ENCODE data around the gene CYP26B1. TPM values are rescaled to one million over a fixed set of nuclear protein-coding genes. Genes with fewer than 3 reads are reported as not detected.

Gene CYP26B1
- polyA plus RNA-seq, 4 donors = 14.0 to 17.5 (median 15.7) TPM

DNA sequence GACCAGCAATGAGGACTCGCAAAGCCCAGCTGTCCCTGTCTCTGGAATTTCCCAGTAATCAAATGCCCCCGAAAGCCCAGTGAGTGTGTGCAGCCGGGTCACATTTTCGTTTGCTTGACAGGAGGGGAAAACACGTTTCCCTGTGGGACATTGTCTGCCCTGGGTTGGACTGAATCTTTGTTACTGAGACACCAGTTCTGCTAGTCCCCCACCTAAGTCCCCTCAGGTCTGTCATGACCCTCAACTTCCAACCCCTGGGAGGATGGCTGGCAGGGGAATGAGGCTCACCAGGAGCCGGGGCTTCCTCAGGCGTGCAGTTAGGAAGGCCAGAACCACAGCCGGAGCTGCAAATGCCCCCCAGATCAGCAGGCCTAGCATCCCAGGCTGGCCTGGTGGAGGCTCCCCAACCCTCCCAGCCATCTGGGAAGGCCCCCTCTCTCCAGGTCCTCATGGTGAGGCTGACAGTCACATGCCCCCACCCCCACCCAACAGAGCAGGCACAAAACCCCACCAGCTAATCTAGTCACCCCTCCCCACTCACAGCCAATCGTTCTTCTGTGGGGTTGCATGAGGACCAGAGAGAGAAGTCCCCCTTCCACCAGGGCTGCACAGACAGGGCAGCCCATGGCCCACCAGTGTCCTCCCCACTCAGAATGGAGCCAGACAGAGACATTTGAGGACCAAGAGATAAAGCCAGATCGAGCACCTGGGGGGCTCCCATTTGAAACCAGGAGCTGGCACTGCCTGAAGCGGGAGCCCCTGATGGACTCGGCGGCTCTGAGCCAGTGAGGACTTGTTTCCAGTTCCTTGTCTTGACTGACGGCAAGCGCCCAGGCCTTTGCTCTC, 33.6 kb downstream of the CYP26B1 start:
- no peak for DNase-seq (ENCODE audit: low read depth in 4 of 4, low spot score in 3 of 4)

DNA sequence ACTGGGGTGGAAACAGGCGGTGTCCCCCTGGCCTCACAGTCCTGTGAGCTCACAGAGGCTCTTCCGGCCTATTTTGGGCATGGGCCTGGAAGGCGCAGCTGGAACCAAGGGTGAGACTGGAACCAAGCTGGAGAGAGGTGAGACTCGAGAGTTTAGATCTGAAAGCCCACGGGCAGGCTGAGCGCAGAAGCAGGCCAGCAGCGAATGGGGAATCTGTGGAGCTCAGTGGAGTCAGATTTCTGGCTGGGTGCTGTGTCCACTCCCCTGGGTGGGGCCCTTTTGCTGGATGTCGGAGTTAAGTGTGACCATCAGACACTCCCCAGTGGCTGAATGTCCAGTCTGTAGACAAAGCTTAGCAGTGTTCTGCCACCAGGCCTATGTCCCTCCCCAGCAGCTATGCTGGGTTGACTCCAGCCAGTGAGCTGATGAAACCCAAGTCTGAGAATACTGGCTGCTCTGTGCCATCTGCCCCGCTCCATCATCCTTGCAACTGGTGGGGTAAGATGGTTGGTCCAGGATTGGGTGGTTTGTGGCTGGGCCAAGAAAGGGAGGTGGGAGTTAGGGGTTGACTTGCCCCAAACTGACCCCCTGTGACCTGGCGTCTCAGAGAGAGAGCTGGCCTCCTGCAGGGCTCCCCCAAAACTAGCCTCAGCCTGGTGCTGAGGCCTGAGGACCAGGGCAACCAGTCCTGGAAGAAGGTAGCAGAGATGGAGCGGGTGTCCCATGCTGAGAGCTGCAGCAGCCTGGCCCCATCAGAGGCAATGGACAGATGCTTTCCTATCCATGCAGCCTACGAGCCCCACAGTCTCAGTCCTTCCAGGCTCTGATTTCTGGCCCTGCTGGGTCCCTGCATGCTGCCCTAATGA, 34.4 kb downstream of the CYP26B1 start:
- no peak for DNase-seq (ENCODE audit: low read depth in 4 of 4, low spot score in 3 of 4)

DNA sequence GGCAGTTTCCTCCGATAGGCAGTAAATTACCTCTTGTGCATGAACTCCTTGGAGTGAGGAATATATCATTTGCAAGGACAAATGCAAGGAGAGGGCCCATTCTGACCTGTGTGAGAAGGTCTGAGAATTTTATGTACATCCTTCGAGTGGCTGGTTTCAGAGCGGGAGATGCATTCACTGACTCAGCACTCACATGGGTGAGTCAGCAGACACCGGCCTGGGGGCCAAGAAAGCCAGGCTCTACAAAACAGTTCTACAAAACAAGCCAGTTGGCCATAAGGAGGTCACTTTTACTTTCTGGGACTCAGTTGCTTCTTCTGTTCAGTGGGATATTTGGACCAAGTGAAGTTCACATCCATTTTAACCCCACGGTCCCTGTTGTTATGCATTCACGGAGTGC, 35.3 kb downstream of the CYP26B1 start:
- no peak for DNase-seq (ENCODE audit: low read depth in 4 of 4, low spot score in 3 of 4)

DNA sequence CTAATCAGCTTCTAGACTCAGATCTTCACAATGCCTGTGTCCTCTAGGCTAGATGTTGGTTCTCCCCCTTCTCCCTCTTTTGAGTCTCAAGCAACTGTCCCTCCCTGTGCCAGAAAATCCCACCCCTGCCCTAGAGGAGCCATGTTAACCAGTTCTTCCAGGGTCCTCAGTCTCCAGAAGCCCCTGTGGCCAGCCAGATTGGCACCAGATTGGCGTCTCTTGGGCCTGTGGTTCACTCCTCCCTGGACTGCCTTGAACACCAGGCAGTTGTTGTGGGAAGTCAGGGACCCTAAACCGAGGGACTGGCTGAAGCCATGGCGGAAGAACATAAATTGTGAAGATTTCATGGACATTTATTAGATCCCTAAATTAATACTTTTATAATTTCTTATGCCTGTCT, 36.6 kb downstream of the CYP26B1 start:
- no peak for DNase-seq (ENCODE audit: low read depth in 4 of 4, low spot score in 3 of 4)

DNA sequence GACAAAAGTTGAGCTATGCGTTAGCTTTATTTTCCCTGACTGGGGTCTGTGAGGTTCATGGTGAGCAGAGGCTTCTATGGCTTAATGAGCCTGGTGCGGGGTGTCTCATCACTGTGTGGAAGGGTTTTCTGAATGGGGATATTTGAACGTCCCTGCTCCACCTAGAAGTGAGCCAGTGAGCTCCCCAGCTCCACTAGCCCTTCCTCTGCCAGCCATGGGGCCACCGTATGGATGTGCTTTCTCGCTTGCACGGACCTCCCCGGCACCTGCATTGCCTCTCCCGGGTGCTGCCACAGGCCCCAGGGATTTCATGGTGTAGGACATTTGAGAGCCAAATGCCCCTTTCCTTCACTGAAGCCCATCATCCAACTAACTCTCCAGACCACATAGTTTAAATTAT, 37.8 kb downstream of the CYP26B1 start:
- DNase-seq (ENCODE audit: low read depth in 4 of 4, low spot score in 3 of 4) = no peak

DNA sequence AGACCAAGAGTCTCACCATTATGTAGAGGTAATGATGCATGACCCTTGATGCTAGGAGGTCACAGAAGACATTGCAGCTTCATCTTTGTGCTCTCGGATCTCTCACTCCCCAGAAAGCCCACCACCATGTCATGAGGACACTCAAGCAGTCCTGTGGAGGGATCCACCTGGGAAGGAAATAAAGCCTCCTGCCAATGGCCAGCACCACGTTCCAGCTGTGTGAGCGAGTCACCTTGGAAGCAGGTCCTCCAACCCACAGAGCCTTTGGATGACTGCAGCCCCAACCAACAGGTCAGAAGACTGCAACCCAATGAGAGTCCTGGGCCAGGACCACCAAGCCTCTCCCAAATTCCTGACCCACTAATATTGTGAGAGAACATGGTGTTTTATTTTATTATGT, 38.4 kb downstream of the CYP26B1 start:
- no peak for DNase-seq (ENCODE audit: low read depth in 4 of 4, low spot score in 3 of 4)

DNA sequence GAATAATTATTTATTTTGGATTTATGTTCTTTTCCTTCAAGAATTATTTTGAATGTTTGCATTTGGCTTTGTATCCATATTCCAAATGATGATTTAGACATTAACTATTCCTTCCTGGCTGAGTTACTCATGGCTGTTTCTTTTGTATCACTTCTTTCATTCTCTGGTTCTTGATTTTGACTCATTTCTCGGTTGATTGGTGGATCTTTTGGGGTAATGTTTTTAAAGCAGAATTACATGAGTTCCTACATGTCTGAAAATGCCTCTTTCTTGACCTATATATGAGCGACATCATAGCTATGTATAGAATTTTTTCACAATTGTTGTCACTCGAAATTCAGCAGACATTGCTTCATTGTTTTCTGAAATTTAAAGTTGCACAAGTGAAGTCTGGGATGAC, 39.5 kb downstream of the CYP26B1 start:
- no peak for DNase-seq (ENCODE audit: low read depth in 4 of 4, low spot score in 3 of 4)

DNA sequence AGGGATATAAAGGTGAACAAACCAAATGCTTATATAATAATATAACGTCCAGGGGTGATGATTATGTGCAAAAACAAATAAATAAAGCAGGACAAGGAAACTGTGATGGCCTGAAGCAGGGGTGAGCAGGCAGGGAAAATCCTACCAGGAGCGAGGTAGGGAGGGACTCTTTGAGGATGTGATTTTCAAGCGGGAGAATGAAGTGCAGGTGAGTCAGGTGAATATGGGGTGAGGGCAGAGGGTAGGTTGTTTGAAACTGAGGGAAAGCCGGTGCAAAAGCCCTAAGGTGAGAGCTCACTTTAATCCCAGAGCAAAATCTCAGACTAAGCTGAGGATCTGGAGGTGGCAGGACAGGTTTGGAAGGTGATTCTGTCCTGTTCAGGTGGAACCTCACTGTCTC, 40.7 kb downstream of the CYP26B1 start:
- no peak for DNase-seq (ENCODE audit: low read depth in 4 of 4, low spot score in 3 of 4)

DNA sequence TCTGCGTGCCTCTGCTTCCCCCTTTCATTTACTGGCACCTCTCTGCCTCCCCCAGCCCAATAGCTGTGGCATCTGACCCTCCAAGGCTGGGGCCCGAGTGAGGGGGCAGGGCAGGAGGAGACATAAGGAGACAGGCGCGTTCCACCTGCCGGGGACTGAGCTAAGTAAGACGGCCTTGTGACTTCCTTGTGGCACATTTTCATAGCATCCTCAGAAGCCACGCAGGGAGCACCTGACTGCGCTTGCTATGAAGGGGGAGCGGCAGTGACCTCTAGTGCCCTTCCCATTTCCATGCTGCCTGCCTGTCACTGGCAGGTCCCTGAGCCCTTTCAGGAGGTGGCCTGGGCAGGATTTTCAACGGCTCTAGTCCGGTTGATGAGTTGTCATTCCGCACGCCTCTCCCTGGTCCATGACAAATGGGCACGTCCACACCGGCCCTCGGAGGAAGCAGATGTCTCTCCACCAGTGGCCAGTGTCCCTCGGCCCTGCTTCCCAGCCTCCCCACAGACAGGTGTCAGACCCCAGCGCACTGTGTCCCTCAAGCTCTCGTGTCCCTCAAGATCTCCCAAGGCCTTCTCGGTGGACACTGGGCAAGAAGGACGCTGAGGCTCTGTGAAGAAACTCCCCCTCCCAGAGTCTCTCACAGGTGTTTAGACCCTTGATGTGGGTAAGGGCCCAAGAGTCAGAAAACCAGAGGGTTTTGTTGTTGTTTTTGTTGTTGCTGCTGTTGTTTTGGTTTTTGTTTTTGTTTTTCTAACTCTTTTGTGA, 42.7 kb downstream of the CYP26B1 start:
- DNase-seq (ENCODE audit: low read depth in 4 of 4, low spot score in 3 of 4) = no peak

DNA sequence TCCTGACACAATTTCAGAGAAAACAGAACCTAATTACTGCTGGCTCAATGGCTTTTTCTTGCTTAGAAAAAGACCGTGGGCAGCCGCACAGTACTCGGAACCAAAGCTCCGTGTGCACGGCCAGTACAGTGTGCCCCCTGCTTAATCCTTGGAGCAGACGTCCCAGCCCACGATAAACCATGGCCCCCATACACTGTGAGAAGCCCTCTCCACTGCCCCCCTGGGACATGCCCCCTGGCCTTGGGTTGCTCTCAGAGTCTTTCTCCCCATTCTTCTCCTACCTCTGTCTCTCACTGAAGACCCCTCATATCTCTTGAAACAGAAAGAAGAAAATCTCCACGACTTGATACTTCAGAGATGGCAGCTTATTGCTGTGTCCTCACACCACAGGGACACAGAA, 44.0 kb downstream of the CYP26B1 start:
- no peak for DNase-seq (ENCODE audit: low read depth in 4 of 4, low spot score in 3 of 4)

DNA sequence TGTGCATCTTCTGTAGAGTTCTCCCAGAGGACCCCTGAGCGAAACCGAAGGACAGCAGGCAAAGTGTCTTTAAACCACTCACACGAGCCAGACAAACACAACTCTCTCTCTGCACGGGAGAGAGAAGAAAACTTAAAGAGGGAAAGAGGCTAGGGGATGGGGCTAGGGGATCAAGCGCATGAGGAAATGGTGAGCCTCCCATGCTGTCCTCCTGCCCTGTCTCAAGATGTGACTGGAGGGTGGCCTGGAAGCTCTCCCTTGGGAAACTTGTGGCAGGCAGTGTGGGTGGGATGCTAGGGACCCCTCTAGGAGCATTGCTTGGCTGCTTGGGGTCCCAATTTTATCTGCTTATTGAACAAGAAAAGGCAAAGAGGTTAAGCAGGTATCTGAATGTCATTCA, 44.5 kb downstream of the CYP26B1 start:
- DNase-seq (ENCODE audit: low read depth in 4 of 4, low spot score in 3 of 4) = no peak

DNA sequence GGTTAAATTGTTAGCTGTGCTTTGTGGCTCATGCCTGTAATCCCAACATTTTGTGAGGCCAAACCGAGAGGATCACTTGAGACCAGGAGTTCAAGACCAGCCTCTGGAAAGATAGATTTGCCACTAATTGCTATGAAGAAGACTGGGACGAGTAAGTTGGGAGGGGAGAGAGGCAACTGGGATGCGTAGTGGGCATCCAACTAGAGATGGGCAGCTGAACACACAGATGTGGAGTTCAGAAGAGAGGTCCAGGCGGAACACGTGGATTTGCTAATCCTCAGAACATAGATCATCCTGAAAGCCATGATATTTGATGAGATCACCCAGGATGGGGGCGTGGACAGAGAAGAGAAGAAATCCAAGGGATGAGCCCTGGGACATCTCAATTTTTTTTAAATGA, 48.7 kb downstream of the CYP26B1 start:
- no peak for DNase-seq (ENCODE audit: low read depth in 4 of 4, low spot score in 3 of 4)

DNA sequence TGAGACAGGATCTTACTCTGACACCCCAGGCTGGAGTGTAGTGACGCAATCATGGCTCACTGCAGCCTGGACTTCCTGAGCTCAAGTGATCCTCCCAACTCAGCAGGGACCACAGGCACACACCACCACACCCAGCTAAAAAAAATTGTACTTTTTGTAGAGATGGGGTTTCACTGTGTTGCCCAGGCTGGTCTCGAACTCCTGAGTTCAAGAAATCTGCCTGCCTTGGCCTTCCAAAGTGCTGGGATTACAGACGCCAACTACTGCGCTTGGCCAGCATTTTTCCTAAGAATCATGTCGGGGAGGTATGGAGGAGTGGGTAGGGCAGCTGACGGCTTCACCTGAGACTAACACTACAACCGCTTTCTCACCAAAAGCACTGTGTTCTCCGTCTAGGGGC, 50.4 kb downstream of the CYP26B1 start:
- DNase-seq (ENCODE audit: low read depth in 4 of 4, low spot score in 3 of 4) = no peak

DNA sequence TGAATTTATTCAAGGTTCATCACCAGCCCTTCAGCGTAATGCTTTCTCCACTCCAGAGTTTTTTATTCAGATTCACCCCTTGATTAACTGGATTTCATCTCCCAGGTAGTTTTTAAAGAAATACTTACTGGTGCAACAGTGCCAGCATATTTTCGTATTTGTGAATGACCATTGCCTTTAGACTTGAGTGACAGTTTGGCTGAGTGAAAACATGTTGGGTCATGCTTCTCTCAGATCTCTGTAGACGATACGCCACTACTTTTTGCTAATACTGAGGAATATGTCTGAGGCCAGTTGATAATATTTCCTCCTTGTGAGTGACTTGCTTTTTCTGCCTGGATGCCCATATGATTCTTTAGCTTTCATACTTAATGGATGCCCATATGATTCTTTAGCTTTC, 51.5 kb downstream of the CYP26B1 start:
- DNase-seq (ENCODE audit: low read depth in 4 of 4, low spot score in 3 of 4) = no peak

DNA sequence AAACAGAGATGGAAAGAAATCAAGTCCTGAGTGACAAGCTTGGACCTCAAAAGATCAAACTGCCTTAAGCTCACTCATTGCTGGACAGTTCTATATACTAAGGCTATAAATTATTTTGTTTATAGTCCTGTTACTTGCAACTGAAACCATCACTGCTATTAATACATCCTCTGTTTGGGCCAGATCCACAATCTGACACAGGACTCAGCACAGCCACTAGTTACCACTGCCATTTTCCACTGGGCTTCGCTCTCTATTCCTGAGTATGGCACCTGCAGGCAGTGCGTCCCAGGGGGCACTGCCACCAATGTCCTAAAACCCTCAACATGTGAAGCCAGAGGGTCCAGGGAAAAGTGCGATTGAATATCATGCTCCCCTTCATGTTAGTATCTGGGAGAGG, 52.3 kb downstream of the CYP26B1 start:
- DNase-seq (ENCODE audit: low read depth in 4 of 4, low spot score in 3 of 4) = no peak

DNA sequence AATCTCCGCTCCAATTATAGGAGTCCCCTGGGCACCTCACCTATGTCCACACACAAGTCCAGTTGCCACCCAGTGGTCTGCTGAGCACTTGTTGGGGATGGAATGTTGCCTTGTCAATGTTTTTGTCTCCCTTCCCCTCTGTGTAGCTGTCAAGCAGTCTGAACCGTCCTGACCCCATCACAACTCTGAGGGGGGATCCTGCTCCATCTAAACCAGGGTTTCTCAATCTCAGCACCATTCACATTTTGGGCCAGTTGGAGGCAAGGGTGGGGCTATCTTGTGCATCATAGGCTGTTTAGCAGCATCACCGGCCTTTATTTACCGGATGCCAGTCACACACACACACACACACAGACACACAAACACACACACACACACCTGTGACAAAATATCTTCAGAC, 53.0 kb downstream of the CYP26B1 start:
- no peak for DNase-seq (ENCODE audit: low read depth in 4 of 4, low spot score in 3 of 4)

DNA sequence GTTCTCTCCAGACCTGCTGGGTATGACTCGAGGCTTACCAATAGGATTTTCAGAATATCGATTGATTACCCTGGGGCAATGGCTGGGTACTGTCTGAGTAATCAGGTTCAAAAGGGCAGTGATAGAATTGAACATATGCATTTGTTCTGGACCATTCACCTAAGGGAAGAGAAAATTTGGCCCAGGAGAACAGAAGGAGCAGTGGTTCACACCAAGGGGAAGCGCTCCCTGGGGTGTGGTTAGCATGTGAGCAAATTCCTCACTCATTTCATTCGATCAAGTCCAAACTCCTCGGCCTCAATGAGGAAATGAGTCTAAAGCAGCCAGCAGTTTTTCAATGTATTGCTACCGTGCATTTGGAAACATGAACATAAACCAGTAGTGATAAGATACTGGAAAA, 55.6 kb downstream of the CYP26B1 start:
- no peak for DNase-seq (ENCODE audit: low read depth in 4 of 4, low spot score in 3 of 4)

DNA sequence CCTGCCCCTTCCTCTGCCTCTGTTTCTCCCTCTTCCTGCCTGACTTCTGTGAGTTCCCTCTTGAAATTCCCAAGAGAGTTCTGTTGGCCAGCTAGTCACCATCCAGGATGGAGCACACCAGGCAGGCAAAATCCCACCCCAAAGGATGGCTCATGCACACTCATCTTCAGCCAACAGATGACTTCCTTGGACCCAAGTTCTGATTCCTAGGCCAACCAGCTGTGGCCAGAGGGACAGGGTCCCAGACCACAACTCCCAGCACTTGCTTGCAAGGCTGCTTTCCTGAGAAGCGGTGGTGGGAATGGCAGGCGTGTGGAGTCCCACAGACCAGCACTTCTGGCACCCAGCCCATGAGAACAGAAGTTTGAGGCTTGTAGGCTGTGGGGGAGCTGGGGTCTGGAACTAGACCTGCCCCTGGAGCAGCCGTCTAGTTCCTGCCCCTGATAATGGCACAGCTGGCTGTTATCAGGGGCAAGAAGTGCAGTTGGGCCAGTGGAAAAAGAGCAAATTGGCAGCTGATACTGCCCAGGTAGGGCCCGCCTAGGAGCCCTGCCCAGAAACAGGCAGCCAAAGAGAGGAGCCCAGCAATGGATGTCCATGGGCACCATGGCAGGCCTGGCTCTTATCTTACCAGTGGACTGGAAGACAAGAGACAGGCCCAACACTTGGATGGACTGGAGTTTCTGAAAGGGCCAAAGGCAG, 56.7 kb downstream of the CYP26B1 start:
- no peak for DNase-seq (ENCODE audit: low read depth in 4 of 4, low spot score in 3 of 4)

DNA sequence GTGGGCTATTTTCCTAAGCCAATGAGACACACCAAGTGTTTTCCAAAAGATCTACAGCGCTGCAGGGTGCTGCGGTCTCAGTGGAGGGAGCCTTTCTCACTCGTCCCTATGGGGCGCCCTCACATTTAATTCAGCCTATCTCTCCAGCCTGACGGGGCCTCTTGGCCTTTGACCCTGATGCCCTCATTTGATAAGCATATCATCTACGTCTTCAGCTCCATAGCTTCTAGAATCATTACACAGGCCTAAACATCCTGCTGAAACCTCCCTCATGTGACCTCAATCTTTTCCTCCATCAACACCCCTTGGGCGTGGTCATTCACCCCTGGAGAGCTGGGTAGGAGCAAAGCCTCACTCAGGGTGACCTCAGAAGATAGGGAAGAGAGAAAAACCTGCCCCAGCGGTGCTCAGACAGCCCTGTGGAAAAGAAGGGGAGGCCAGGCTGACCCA, 57.4 kb downstream of the CYP26B1 start:
- no peak for DNase-seq (ENCODE audit: low read depth in 4 of 4, low spot score in 3 of 4)

DNA sequence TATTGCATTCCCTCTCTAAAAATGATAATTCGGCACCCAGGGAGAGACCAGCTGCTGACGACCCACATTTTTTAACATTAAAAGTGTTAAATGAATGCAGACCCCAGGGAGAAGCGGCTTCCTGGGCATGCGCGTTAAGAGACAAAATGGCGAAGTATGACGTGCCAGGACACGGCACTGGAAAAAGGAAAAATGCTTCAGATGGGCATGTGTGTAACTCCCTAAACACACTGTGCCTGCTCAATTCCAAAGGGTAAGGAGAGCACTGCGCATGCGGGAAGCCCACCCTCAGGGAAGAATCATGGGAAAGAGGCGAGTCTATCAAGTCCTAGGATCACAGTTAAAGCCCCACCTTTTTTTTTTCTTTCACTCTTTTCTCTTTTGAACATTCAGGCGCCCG, 58.1 kb downstream of the CYP26B1 start:
- no peak for DNase-seq (ENCODE audit: low read depth in 4 of 4, low spot score in 3 of 4)

DNA sequence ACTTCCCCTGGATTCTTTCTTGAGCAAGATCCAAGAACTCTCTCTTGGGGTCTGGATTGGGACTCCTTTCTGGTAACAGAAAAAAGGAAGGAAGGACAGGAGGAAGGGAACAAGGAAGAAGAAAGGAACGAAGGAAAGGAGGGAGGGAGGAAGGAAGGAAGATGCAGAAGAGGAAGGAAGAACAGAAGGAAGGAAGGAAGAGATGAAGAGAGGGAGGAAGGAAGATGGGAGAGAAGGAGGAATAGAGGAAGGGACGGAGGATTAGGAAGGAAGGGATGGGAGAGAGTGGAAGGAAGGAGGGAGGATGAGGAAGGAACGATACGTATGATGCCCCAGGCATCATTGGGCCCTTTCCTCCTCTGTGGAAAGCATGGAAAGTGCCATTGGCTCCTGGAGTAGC, 58.6 kb downstream of the CYP26B1 start:
- no peak for DNase-seq (ENCODE audit: low read depth in 4 of 4, low spot score in 3 of 4)
